CD14-positive monocyte (primary cell): Measurements from ENCODE around the gene GRIP1. TPM values are rescaled to one million over a fixed set of nuclear protein-coding genes. Genes with fewer than 3 reads are reported as not detected.

Experiments used
- DNase-seq, 3 donors: peaks; one replicate each; pipeline ENCODE4 v3.0.0-alpha.2; 2011 to 2022
- H2AFZ ChIP-seq: 2 replicates; pipeline ENCODE4 v1.6.0; 2012; ENCODE audit warnings: mild to moderate bottlenecking, low read depth, low read length, inconsistent platforms; ENCODE audit not compliant: insufficient read depth, poor library complexity, severe bottlenecking
- H3K27ac ChIP-seq, 2 donors: 1 replicate in 1 of 2; 2 replicates in 1 of 2; pipeline ENCODE4 v1.5.1; 2012 to 2013; ENCODE audit warnings: low read length in 2 of 2, control low read depth in 1 of 2, inconsistent platforms in 1 of 2, low read depth in 1 of 2, mild to moderate bottlenecking in 1 of 2
- H3K27me3 ChIP-seq, 2 donors: one replicate each; pipeline versions ENCODE4 v1.6.0 to v1.6.1; 2011 to 2013; ENCODE audit warnings: low read length in 2 of 2; ENCODE audit not compliant: control insufficient read depth in 2 of 2, insufficient read depth in 2 of 2
- H3K36me3 ChIP-seq, 2 donors: replicated peaks in 1 of 2; 1 replicate in 1 of 2; 2 replicates in 1 of 2; pipeline versions ENCODE4 v1.5.1 to v1.6.1; 2012 to 2013; ENCODE audit warnings: low read length in 2 of 2, control low read depth in 1 of 2, inconsistent platforms in 1 of 2, mild to moderate bottlenecking in 1 of 2; ENCODE audit not compliant: insufficient read depth in 2 of 2, control insufficient read depth in 1 of 2
- H3K4me1 ChIP-seq, 2 donors: 1 replicate in 1 of 2; 2 replicates in 1 of 2; pipeline versions ENCODE4 v1.5.1 to v1.6.1; 2012 to 2013; ENCODE audit warnings: low read length in 2 of 2, control low read depth in 1 of 2, inconsistent platforms in 1 of 2, mild to moderate bottlenecking in 1 of 2, moderate library complexity in 1 of 2; ENCODE audit not compliant: insufficient read depth in 2 of 2, control insufficient read depth in 1 of 2
- H3K4me2 ChIP-seq: replicated peaks from 2 replicates; pipeline ENCODE3; 2012; ENCODE audit warnings: low read length, moderate library complexity, mild to moderate bottlenecking; ENCODE audit not compliant: poor library complexity, severe bottlenecking; ENCODE audit errors: extremely low read depth
- H3K4me3 ChIP-seq, 3 experiments: fragments of 200-600 bp in 1 of 3; sonication (generic) in 1 of 3; replicated peaks in 1 of 3; 1 replicate in 2 of 3; 2 replicates in 1 of 3; pipeline ENCODE4 v1.5.1; 2011 to 2013; ENCODE audit warnings: low read length in 3 of 3, mild to moderate bottlenecking in 3 of 3, control low read depth in 2 of 3, low read depth in 2 of 3, inconsistent platforms in 1 of 3, moderate library complexity in 1 of 3
- H3K79me2 ChIP-seq: 2 replicates; pipeline ENCODE4 v1.6.0; 2012; ENCODE audit warnings: mild to moderate bottlenecking, control low read depth, inconsistent platforms, low read length, moderate library complexity; ENCODE audit not compliant: insufficient read depth
- H3K9ac ChIP-seq: 2 replicates; pipeline ENCODE4 v1.6.0; 2017; ENCODE audit warnings: low read length, mild to moderate bottlenecking; ENCODE audit not compliant: insufficient read depth, poor library complexity, severe bottlenecking
- H3K9me3 ChIP-seq, 2 donors: replicated peaks in 1 of 2; 1 replicate in 1 of 2; 2 replicates in 1 of 2; pipeline versions ENCODE4 v1.5.1 to v1.6.1; 2012 to 2013; ENCODE audit warnings: low read length in 2 of 2, control low read depth in 1 of 2; ENCODE audit not compliant: control insufficient read depth in 1 of 2, insufficient read depth in 1 of 2
- H4K20me1 ChIP-seq: 2 replicates; pipeline ENCODE4 v1.6.0; 2012; ENCODE audit warnings: mild to moderate bottlenecking, low read length, control low read depth, moderate library complexity; ENCODE audit not compliant: insufficient read depth
- H3K27ac Mint-ChIP-seq, 7 donors: one replicate each; pipeline ENCODE4 v1.8.0; 2020; ENCODE audit warnings: mild to moderate bottlenecking in 7 of 7, mixed read lengths in 7 of 7, moderate library complexity in 6 of 7, inconsistent platforms in 2 of 7
- H3K27me3 Mint-ChIP-seq, 3 donors: one replicate each; pipeline ENCODE4 v1.8.0; 2021 to 2022; ENCODE audit warnings: low read depth in 3 of 3, mild to moderate bottlenecking in 3 of 3, mixed read lengths in 3 of 3, moderate library complexity in 3 of 3, inconsistent platforms in 1 of 3
- H3K36me3 Mint-ChIP-seq, 2 donors: one replicate each; pipeline ENCODE4 v1.8.0; 2020; ENCODE audit warnings: mixed read lengths in 2 of 2, inconsistent platforms in 1 of 2, mild to moderate bottlenecking in 1 of 2
- H3K4me1 Mint-ChIP-seq: one replicate; pipeline ENCODE4 v1.8.0; 2020; ENCODE audit warnings: mild to moderate bottlenecking, mixed read lengths
- H3K4me3 Mint-ChIP-seq, 2 donors: one replicate each; pipeline ENCODE4 v1.8.0; 2020; ENCODE audit warnings: mild to moderate bottlenecking in 2 of 2, mixed read lengths in 2 of 2, moderate library complexity in 1 of 2
- H3K9me3 Mint-ChIP-seq, 7 donors: one replicate each; pipeline ENCODE4 v1.8.0; 2020 to 2022; ENCODE audit warnings: mixed read lengths in 7 of 7, mild to moderate bottlenecking in 6 of 7, moderate library complexity in 6 of 7, inconsistent platforms in 2 of 7
- CTCF ChIP-seq: fragments of 200-600 bp; IDR thresholded peaks from one replicate; pipeline ENCODE4 v1.8.0; 2022; ENCODE audit warnings: antibody characterized with exemption, mild to moderate bottlenecking
- WGBS: methylation state at CpG from one replicate; pipeline ENCODE4 v1.1.5; 2013; ENCODE audit warnings: missing lambda C conversion rate; ENCODE audit not compliant: insufficient coverage; 5-methylcytosine and 5-hydroxymethylcytosine counted together
- intact Hi-C, 2 donors: fragments of 100-400 bp; cut with micrococcal nuclease; formaldehyde crosslinking; loops; one replicate each; pipeline versions ENCODE4 v1.15.0 to v1.15.1; 2023
- polyA plus RNA-seq, 3 donors: library from polyadenylated mRNA; depleted of rRNA in 1 of 3; unstranded in 2 of 3; stranded (reverse) in 1 of 3; fragments of 300-500 nt in 2 of 3; fragments of >200 nt in 1 of 3; fragmentation: Illumina TruSeq in 2 of 3; gene quantifications; 1 replicate in 2 of 3; 2 replicates in 1 of 3; pipeline ENCODE4 v1.2.3, GENCODE V29; 2012 to 2021

GRIP1 gene
- polyA plus RNA-seq, 3 donors, result 0.21 TPM; not detected in 2

- WGBS, result 80% methylated on average over 1 of the region's 1 CpG
- Histone ChIP-seq H3K79me2 (no peaks in the 10 kb centered on the region), H4K20me1 (no peaks in the 10 kb centered on the region), H3K4me3 (no peak overlapping the region), H3K4me1 (no peaks in the 10 kb centered on the region), H3K36me3 (no peaks in the 10 kb centered on the region), H3K27ac (no peak overlapping the region), H3K9me3 (no peaks in the 10 kb centered on the region), H3K27me3 (no peaks in the 10 kb centered on the region), H3K4me2 (no peak overlapping the region), H2AFZ (no peak overlapping the region), H3K9ac (no peak overlapping the region)
- no peak for TF ChIP-seq CTCF
- H3K9me3 Mint-ChIP-seq, result peaks cover 0 to 3% (median 0%) of the 10 kb centered on the region in 7 donors
- H3K36me3 Mint-ChIP-seq, result no peaks in the 10 kb centered on the region
- H3K27ac Mint-ChIP-seq, result no peak overlapping the region
- H3K27me3 Mint-ChIP-seq, result no peaks in the 10 kb centered on the region
- H3K4me1 Mint-ChIP-seq, result no peaks in the 10 kb centered on the region
- H3K4me3 Mint-ChIP-seq, result no peak overlapping the region
- DNase-seq, result no peak
- intact Hi-C loops, result no loop called here
These were observed 175.1 kb downstream of the GRIP1 start for GRCh38 chr12:66503746-66504145.

GRCh38 chr12:66502911-66503310 is 176.0 kb downstream of the GRIP1 start:
- intact Hi-C loops, result no loop called here
- Mint-ChIP-seq H3K27me3 (no peaks in the 10 kb centered on the region), H3K27ac (no peak overlapping the region), H3K4me3 (no peak overlapping the region), H3K36me3 (no peaks in the 10 kb centered on the region), H3K9me3 (peaks cover 0 to 3% (median 0%) of the 10 kb centered on the region in 7 donors), H3K4me1 (no peaks in the 10 kb centered on the region)
- no peak for TF ChIP-seq CTCF
- Histone ChIP-seq H3K4me2 (no peak overlapping the region), H3K79me2 (no peaks in the 10 kb centered on the region), H4K20me1 (no peaks in the 10 kb centered on the region), H3K9ac (no peak overlapping the region), H3K4me3 (no peak overlapping the region), H2AFZ (no peak overlapping the region), H3K27me3 (no peaks in the 10 kb centered on the region), H3K27ac (no peak overlapping the region), H3K9me3 (no peaks in the 10 kb centered on the region), H3K36me3 (no peaks in the 10 kb centered on the region), H3K4me1 (no peaks in the 10 kb centered on the region)
- WGBS, result 70% methylated on average over 2 of the region's 5 CpGs
- no peak for DNase-seq
